MM.1S (cell line): Measurements from ENCODE around the gene AGBL4.

Experiments
- DNase-seq: peaks from one replicate; pipeline ENCODE4 v3.0.0-alpha.2; 2015
- H2AFZ ChIP-seq: fragments of 300-600 bp; sonication (generic); 2 replicates; pipeline ENCODE4 v1.6.0; 2016; ENCODE audit warnings: antibody characterized with exemption, low read length
- H3F3A ChIP-seq: fragments of 300-600 bp; sonication (generic); 2 replicates; pipeline ENCODE4 v1.6.1; 2016; ENCODE audit warnings: mild to moderate bottlenecking, antibody characterized with exemption, low read length, moderate library complexity, mixed read lengths; ENCODE audit not compliant: insufficient read depth
- H3K27ac ChIP-seq: fragments of 300-600 bp; sonication (generic); 2 replicates; pipeline ENCODE4 v1.5.1; 2016; ENCODE audit warnings: mild to moderate bottlenecking, low read length
- H3K27me3 ChIP-seq: fragments of 300-600 bp; sonication (generic); replicated peaks from 2 replicates; pipeline ENCODE4 v1.6.0; 2016; ENCODE audit warnings: low read length; ENCODE audit not compliant: insufficient read depth
- H3K36me3 ChIP-seq: fragments of 300-600 bp; sonication (generic); replicated peaks from 2 replicates; pipeline ENCODE4 v1.6.1; 2016; ENCODE audit warnings: mild to moderate bottlenecking, low read length, mixed read lengths; ENCODE audit not compliant: insufficient read depth
- H3K4me1 ChIP-seq: fragments of 300-600 bp; sonication (generic); 2 replicates; pipeline ENCODE4 v1.6.1; 2016; ENCODE audit warnings: low read length, mixed read lengths
- H3K4me2 ChIP-seq: fragments of 300-600 bp; sonication (generic); 2 replicates; pipeline ENCODE4 v1.6.0; 2016; ENCODE audit warnings: low read depth, low read length
- H3K4me3 ChIP-seq: fragments of 300-600 bp; sonication (generic); 2 replicates; pipeline ENCODE4 v1.5.1; 2016; ENCODE audit warnings: low read length, mixed read lengths
- H3K79me2 ChIP-seq: fragments of 300-600 bp; sonication (generic); 2 replicates; pipeline ENCODE4 v1.6.1; 2016; ENCODE audit warnings: mixed run types, low read length, mixed read lengths
- H3K9ac ChIP-seq: fragments of 300-600 bp; sonication (generic); 2 replicates; pipeline ENCODE4 v1.6.1; 2016; ENCODE audit warnings: low read length, mixed read lengths
- H3K9me2 ChIP-seq: fragments of 300-600 bp; sonication (generic); replicated peaks from 2 replicates; pipeline ENCODE4 v1.6.1; 2016; ENCODE audit warnings: mild to moderate bottlenecking, low read length, mixed read lengths; ENCODE audit not compliant: insufficient read depth
- H3K9me3 ChIP-seq: fragments of 300-600 bp; sonication (generic); replicated peaks from 2 replicates; pipeline ENCODE4 v1.6.1; 2016; ENCODE audit warnings: mild to moderate bottlenecking, low read length, mixed read lengths; ENCODE audit not compliant: insufficient read depth
- H4K20me1 ChIP-seq: fragments of 300-600 bp; sonication (generic); 2 replicates; pipeline ENCODE4 v1.6.1; 2016; ENCODE audit warnings: mild to moderate bottlenecking, low read length, moderate library complexity, mixed read lengths; ENCODE audit not compliant: insufficient read depth
- CTCF ChIP-seq: fragments of 300-600 bp; sonication (generic); IDR thresholded peaks from 2 replicates; pipeline ENCODE4 v1.5.1; 2016; ENCODE audit warnings: antibody characterized with exemption, low read length, mixed read lengths
- EZH2 ChIP-seq: fragments of 300-600 bp; sonication (generic); optimal IDR thresholded peaks from 2 replicates; pipeline ENCODE3; 2017; ENCODE audit warnings: low read depth, mild to moderate bottlenecking, antibody characterized with exemption, low read length, mixed read lengths
- EZH2phosphoT487 ChIP-seq: fragments of 300-600 bp; sonication (generic); IDR thresholded peaks from 2 replicates; pipeline ENCODE4 v1.6.1; 2018; ENCODE audit warnings: antibody characterized with exemption, low read length

AGBL4 gene

GRCh38 chr1:48718116-48718630 lies 1305.6 kb downstream of the AGBL4 start:
- Histone ChIP-seq H4K20me1 (no peaks in the 10 kb centered on the region), H3K27ac (no peak overlapping the region), H3K9ac (no peak overlapping the region), H3K4me3 (no peak overlapping the region), H3K9me2 (no peaks in the 10 kb centered on the region), H3K36me3 (no peaks in the 10 kb centered on the region), H3K27me3 (no peaks in the 10 kb centered on the region), H3F3A (no peaks in the 10 kb centered on the region), H2AFZ (no peak overlapping the region), H3K79me2 (no peaks in the 10 kb centered on the region), H3K9me3 (no peaks in the 10 kb centered on the region), H3K4me1 (no peaks in the 10 kb centered on the region), H3K4me2 (no peak overlapping the region)
- no peak for TF ChIP-seq EZH2
- TF ChIP-seq CTCF: no peak
- no peak for TF ChIP-seq EZH2phosphoT487
- DNase-seq: no peak

- no peak for DNase-seq
- Histone ChIP-seq H3K27ac (no peak overlapping the region), H3K4me2 (no peak overlapping the region), H3K27me3 (no peaks in the 10 kb centered on the region), H3K4me3 (no peak overlapping the region), H3K9me2 (no peaks in the 10 kb centered on the region), H4K20me1 (no peaks in the 10 kb centered on the region), H3K4me1 (no peaks in the 10 kb centered on the region), H3K9me3 (no peaks in the 10 kb centered on the region), H3K79me2 (no peaks in the 10 kb centered on the region), H3K9ac (no peak overlapping the region), H3K36me3 (no peaks in the 10 kb centered on the region), H2AFZ (no peak overlapping the region), H3F3A (no peaks in the 10 kb centered on the region)
- TF ChIP-seq CTCF: no peak
- no peak for TF ChIP-seq EZH2
- no peak for TF ChIP-seq EZH2phosphoT487
Observed at GRCh38 chr1:48717082-48717481, 1306.7 kb downstream of the AGBL4 start.

- no peak overlapping the region for H3K27ac ChIP-seq
- no peak overlapping the region for H2AFZ ChIP-seq
- H3K4me2 ChIP-seq: no peak overlapping the region
- H3K36me3 ChIP-seq: no peaks in the 10 kb centered on the region
- no peaks in the 10 kb centered on the region for H3K27me3 ChIP-seq
- no peaks in the 10 kb centered on the region for H3K9me3 ChIP-seq
- no peak overlapping the region for H3K4me3 ChIP-seq
- TF ChIP-seq EZH2 (no peak), EZH2phosphoT487 (no peak), CTCF (no peak)
- no peak overlapping the region for H3K9ac ChIP-seq
- no peaks in the 10 kb centered on the region for H3K4me1 ChIP-seq
- H4K20me1 ChIP-seq: no peaks in the 10 kb centered on the region
- DNase-seq: no peak
- H3K9me2 ChIP-seq: no peaks in the 10 kb centered on the region
- no peaks in the 10 kb centered on the region for H3K79me2 ChIP-seq
- no peaks in the 10 kb centered on the region for H3F3A ChIP-seq
Observed at GRCh38 chr1:48715921-48716320, 1307.8 kb downstream of the AGBL4 start.
